GM12874 (cell line): ENCODE measurements around the gene ENDOV.

Experiments used
- CTCF ChIP-seq: IDR thresholded peaks from 2 replicates; pipeline ENCODE4 v1.5.1; 2011; ENCODE audit warnings: low read depth, mild to moderate bottlenecking, control low read depth, low read length, moderate library complexity; ENCODE audit not compliant: insufficient read depth

Gene ENDOV

DNA sequence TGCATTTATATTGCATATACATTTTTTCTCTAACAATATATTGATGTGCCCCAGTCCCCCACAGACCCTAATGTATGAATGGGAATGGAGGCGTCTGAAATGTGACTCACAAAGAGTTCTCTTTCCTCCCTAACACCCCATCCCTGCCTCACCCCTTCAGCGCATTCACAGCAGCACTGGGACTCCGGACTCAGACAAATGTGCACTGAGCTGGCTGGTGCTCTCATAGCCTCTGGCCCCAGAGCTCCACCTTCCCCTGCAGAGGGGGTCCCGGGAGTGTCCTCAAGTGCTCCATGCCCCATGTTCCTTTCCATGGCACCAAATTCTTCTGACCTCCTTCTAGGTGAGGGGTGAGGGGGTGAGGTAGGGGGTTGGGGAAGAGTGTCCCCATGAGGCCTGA, 40.8 kb downstream of the ENDOV start:
- TF ChIP-seq CTCF, result no peak

GRCh38 chr17:80456465-80457235, 41.7 kb downstream of the ENDOV start:
- no peak for TF ChIP-seq CTCF

DNA sequence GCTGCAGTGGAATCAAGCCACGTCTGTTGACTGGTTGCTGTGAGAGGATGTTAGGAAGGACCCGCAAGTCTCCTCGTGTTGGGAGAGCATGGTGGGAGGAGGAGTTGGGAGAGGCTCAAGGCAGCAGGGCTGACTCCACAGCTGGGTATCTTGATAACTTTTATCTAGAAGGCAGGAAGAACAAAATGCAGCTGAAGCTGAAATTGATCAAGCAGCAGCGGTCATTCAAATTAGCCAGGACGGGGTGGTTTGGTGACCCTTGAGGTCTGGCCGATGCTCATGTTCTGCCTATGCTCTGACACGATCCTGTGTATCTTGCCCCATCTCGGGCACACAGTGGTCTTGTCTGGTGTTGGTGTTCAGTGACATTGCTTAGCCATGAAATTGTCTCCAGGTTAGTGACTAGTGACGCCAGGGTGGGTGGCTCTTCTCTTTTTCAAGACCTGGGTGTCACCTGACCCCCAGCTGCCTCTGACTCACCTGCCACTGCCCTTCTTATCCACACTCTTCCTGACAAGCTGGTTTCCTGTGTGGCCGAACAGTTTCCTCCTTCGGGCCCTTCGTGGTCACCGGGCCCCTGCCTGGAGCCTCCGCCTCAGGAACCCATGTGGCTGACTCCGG, 42.4 kb downstream of the ENDOV start:
- no peak for TF ChIP-seq CTCF

- TF ChIP-seq CTCF, result no peak
Observed at GRCh38 chr17:80458016-80458415, 43.0 kb downstream of the ENDOV start.

GRCh38 chr17:80459234-80459633, 44.3 kb downstream of the ENDOV start:
- TF ChIP-seq CTCF, result no peak

GRCh38 chr17:80460429-80460834, 45.5 kb downstream of the ENDOV start:
- no peak for TF ChIP-seq CTCF

DNA sequence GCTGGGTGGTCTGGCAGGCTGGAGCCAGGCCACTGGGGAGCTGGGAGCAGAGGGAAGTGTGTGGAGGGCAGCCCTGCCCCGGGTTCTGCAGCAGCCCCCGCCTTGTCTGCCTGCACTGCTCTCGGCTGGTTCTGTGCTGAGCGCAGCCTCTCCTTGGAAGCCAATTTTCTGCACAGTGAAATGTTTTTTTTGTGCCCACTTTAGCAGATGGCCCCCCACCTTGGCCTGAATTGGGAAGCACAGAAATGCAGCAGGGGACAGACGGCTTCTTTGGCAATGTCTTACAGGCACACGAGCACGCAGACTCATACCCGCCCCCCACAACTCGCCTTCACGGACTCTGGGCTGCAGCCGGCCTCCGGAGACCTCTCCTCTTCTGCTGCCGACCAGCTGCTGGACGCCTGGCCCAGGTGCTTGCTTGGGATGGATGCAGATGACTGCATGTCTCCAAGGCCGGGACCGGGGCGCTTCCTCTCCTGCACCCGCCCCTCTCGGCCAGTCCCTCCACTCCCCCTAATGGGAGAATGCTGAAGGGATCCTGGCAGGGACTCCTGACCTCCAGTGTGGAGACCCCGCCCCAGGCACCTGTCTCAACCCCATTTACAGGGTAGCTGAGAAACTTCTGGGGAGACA, 46.7 kb downstream of the ENDOV start:
- TF ChIP-seq CTCF, result no peak
